GM10248 (cell line): ENCODE data around the gene FBXL13.

Source experiments
- CTCF ChIA-PET: fragments of 300-600 bp; sonication (Branson Sonifier 250); formaldehyde crosslinking; extraction: SDS; loops from one replicate; lab custom pipeline; 2021; ENCODE audit warnings: antibody characterized with exemption; lab: Yijun Ruan, JAX
- POLR2A ChIA-PET: fragments of 350-650 bp; sonication (Branson Sonifier 250); formaldehyde crosslinking; extraction: SDS; loops from one replicate; lab custom pipeline; 2020; ENCODE audit warnings: antibody characterized with exemption; lab: Yijun Ruan, JAX
- DNase-seq: peaks from one replicate; pipeline ENCODE4 v3.0.0; 2012; ENCODE audit errors: extremely low spot score
- TF ChIP-seq, protein P1 (sequence below): IDR thresholded peaks from 2 replicates; pipeline ENCODE4 v1.5.1; 2012; ENCODE audit warnings: mild to moderate bottlenecking, low read depth; ENCODE audit errors: extremely low read depth, missing control alignments, control extremely low read depth

The FBXL13 gene

DNA sequence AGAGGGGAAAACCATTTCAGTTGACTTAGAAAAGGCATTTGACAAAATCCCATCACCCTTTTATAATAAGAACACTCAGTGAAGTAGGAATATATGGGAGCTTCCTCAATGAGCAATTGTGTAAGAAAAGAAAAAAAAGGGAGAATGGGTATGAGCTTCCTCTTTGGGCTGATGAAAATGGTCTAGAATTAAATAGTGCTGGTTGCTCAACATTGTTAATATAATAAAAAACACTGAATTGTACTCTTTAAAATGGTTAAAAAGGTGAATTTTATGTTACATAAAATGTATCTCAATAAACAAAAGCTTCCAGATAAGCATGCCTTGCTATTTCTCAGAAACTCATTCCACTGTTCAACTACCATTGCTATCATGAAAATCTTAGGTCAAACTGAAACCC, 121.2 kb downstream of the FBXL13 start:
- no peak for DNase-seq
- TF ChIP-seq, protein P1, sequence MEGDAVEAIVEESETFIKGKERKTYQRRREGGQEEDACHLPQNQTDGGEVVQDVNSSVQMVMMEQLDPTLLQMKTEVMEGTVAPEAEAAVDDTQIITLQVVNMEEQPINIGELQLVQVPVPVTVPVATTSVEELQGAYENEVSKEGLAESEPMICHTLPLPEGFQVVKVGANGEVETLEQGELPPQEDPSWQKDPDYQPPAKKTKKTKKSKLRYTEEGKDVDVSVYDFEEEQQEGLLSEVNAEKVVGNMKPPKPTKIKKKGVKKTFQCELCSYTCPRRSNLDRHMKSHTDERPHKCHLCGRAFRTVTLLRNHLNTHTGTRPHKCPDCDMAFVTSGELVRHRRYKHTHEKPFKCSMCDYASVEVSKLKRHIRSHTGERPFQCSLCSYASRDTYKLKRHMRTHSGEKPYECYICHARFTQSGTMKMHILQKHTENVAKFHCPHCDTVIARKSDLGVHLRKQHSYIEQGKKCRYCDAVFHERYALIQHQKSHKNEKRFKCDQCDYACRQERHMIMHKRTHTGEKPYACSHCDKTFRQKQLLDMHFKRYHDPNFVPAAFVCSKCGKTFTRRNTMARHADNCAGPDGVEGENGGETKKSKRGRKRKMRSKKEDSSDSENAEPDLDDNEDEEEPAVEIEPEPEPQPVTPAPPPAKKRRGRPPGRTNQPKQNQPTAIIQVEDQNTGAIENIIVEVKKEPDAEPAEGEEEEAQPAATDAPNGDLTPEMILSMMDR = no peak
- CTCF ChIA-PET = no interaction called here
- POLR2A ChIA-PET = no interaction called here

- DNase-seq = no peak
- ChIA-PET POLR2A (no interaction called here), CTCF (interaction anchor here (1.0 kb wide), 1 partner anchor 15 kb away, joined by 3 read pairs; no protein-coding TSS in a partner anchor)
- TF ChIP-seq, protein P1 = no peak
Measured at GRCh38 chr7:102951839-102952238, 122.8 kb downstream of the FBXL13 start.

DNA sequence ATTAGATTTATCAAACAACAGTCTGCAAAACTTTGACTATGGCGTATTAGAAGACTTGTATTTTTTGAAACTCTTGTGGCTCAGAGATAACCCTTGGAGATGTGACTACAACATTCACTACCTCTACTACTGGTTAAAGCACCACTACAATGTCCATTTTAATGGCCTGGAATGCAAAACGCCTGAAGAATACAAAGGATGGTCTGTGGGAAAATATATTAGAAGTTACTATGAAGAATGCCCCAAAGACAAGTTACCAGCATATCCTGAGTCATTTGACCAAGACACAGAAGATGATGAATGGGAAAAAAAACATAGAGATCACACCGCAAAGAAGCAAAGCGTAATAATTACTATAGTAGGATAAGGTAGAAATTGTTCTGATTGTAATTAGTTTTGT, 130.4 kb downstream of the FBXL13 start:
- ChIA-PET CTCF (no interaction called here), POLR2A (no interaction called here)
- TF ChIP-seq, protein P1 = no peak
- DNase-seq = no peak

DNA sequence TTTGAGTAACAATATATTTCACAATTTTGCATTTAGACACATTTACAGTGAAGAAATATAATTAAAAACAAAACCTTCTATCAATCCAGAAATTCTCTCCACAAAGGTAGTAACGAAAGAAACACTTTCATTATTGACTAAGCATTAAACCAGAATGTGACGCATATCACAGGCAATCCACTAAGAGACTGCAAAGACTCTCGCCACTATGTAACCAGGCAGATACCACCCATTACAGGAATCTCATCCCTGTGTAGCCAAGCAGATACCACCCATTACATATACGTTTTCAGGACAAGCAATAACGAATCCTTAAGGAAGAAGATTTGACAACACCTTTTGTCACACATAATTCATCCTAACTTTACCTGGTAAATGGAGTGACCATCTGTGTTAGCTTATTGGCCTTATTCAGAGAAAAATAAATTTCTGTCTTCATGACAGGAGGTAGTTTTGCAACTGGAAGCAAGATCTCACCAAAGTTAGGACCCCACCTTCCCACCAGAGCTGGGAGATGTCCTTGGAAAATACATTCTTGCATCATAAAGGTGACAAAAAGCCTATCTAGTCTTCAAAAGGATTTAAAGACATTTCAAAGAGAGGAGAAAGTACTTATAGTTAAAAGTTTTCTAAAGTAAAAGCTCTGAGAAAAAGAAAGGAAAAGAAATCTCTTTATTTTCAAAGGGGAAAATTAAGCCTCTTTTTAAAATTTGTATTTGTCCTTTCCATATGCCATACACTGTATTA, 131.0 kb downstream of the FBXL13 start:
- no peak for DNase-seq
- POLR2A ChIA-PET = no interaction called here
- TF ChIP-seq, protein P1 = no peak

GRCh38 chr7:102942868-102943267, 131.7 kb downstream of the FBXL13 start:
- POLR2A ChIA-PET = no interaction called here
- CTCF ChIA-PET = no interaction called here
- TF ChIP-seq, protein P1 = no peak

More for the DNA sequence above, 131.0 kb downstream of the FBXL13 start:
- CTCF ChIA-PET = no interaction called here

GRCh38 chr7:102942181-102942866, 132.3 kb downstream of the FBXL13 start:
- ChIA-PET POLR2A (no interaction called here), CTCF (no interaction called here)
- no peak for DNase-seq
- TF ChIP-seq, protein P1 = no peak

More at GRCh38 chr7:102942868-102943267, 131.7 kb downstream of the FBXL13 start:
- no peak for DNase-seq
